ENCODE measurements around the gene SLIRP.

The SLIRP gene

GRCh38 chr14:77717608-77718305 lies 9.9 kb downstream of the SLIRP start:
- POLR2A ChIA-PET: interaction anchor here (0.7 kb wide), 1 partner anchor 27 kb away, joined by 3 read pairs; no protein-coding TSS in a partner anchor
- H3K9me3 ChIP-seq (ENCODE audit: control insufficient read depth, insufficient read depth, low read depth, low read length): no peaks in the 10 kb centered on the region
- no peak overlapping the region for H3K4me3 ChIP-seq (ENCODE audit: low read depth, low read length)
- peaks cover 78 to 96% of the 10 kb centered on the region in 2 experiments for H3K36me3 ChIP-seq (ENCODE audit: control insufficient read depth in 2 of 2, insufficient read depth in 1 of 2, low read length in 2 of 2)
- H3K27ac ChIP-seq (ENCODE audit: extremely low read depth, low read depth, low read length): no peak overlapping the region
- H3K4me1 ChIP-seq (ENCODE audit: control insufficient read depth, insufficient read depth, low read length): no peaks in the 10 kb centered on the region
- CTCF ChIA-PET: interaction anchor here (0.7 to 1.2 kb wide), 2 partner anchors 12 to 18 kb away, joined by 3 to 4 read pairs; no protein-coding TSS in a partner anchor
- TF ChIP-seq ZNF292 (tag by site-specific recombination; IDR thresholded peaks at IDR 0.05; ENCODE audit: borderline replicate concordance, low read depth) (no peak), ZNF239 (tag by site-specific recombination; IDR thresholded peaks at IDR 0.05) (no peak), ZNF658 (tag by site-specific recombination; IDR thresholded peaks at IDR 0.05) (no peak), ZNF623 (tag by site-specific recombination; IDR thresholded peaks at IDR 0.05) (no peak), ZBTB17 (tag by site-specific recombination; IDR thresholded peaks at IDR 0.05) (no peak), IKZF3 (tag by site-specific recombination; IDR thresholded peaks at IDR 0.05) (no peak), ZNF350 (tag by site-specific recombination; IDR thresholded peaks at IDR 0.05) (no peak), ZNF747 (tag by site-specific recombination; IDR thresholded peaks at IDR 0.05) (no peak), PRDM1 (tag by site-specific recombination; IDR thresholded peaks at IDR 0.05) (no peak)

DNA sequence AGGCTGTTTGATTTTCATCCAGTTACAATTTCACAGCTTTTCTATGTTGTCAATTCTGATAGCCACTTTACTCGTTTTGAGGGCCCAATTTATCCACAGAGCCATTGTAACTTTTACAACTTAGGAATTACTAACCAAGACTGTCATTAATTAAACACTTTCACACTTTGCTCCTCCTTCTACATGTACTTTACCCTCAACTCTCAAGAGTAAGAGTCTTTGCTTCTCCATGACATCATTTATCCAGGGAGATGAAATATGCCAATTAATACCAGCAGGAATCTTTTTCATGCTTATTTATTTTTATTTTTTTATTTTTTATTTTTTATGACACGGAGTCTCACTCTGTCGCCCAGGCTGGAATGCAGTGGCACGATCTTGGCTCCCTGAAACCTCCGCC lies 13.5 kb downstream of the SLIRP start:
- no peaks in the 10 kb centered on the region for H3K9me3 ChIP-seq (ENCODE audit: control insufficient read depth, insufficient read depth, low read depth, low read length)
- H3K27ac ChIP-seq (ENCODE audit: extremely low read depth, low read depth, low read length): no peak overlapping the region
- POLR2A ChIA-PET: no interaction called here
- CTCF ChIA-PET: interaction anchor here (1.1 kb wide), 1 partner anchor 13 kb away, joined by 3 read pairs; the partner anchor contains the start of gene SLIRP
- TF ChIP-seq RBAK (tag by site-specific recombination; IDR thresholded peaks at IDR 0.05) (no peak), ZNF670 (tag by site-specific recombination; IDR thresholded peaks at IDR 0.05; ENCODE audit: low read depth) (no peak), ZNF341 (tag by site-specific recombination; IDR thresholded peaks at IDR 0.05; ENCODE audit: low read depth) (no peak), ZBTB48 (tag by site-specific recombination; IDR thresholded peaks at IDR 0.05) (no peak), ZNF174 (tag by site-specific recombination; IDR thresholded peaks at IDR 0.05) (no peak), ZNF175 (tag by site-specific recombination; IDR thresholded peaks at IDR 0.05) (no peak), ZNF394 (tag by site-specific recombination; IDR thresholded peaks at IDR 0.05; ENCODE audit: borderline replicate concordance) (no peak), BCL6B (tag by site-specific recombination; IDR thresholded peaks at IDR 0.05) (no peak), ZNF221 (tag by site-specific recombination; IDR thresholded peaks at IDR 0.05; ENCODE audit: borderline replicate concordance) (no peak), ZNF398 (tag by site-specific recombination; IDR thresholded peaks at IDR 0.05) (no peak), ZNF10 (tag by site-specific recombination; IDR thresholded peaks at IDR 0.05) (no peak), ZNF169 (tag by site-specific recombination; IDR thresholded peaks at IDR 0.05) (no peak), SCRT2 (tag by site-specific recombination; IDR thresholded peaks at IDR 0.05) (no peak), ZNF112 (tag by site-specific recombination; IDR thresholded peaks at IDR 0.05) (no peak), ZNF211 (tag by site-specific recombination; IDR thresholded peaks at IDR 0.05; ENCODE audit: low read depth) (no peak), ZNF600 (tag by site-specific recombination; IDR thresholded peaks at IDR 0.05) (no peak), ZNF585B (tag by site-specific recombination; IDR thresholded peaks at IDR 0.05) (no peak)
- TF ChIP-seq, protein P1, sequence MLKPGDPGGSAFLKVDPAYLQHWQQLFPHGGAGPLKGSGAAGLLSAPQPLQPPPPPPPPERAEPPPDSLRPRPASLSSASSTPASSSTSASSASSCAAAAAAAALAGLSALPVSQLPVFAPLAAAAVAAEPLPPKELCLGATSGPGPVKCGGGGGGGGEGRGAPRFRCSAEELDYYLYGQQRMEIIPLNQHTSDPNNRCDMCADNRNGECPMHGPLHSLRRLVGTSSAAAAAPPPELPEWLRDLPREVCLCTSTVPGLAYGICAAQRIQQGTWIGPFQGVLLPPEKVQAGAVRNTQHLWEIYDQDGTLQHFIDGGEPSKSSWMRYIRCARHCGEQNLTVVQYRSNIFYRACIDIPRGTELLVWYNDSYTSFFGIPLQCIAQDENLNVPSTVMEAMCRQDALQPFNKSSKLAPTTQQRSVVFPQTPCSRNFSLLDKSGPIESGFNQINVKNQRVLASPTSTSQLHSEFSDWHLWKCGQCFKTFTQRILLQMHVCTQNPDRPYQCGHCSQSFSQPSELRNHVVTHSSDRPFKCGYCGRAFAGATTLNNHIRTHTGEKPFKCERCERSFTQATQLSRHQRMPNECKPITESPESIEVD (tag by site-specific recombination; IDR thresholded peaks at IDR 0.05): no peak
- no peaks in the 10 kb centered on the region for H3K4me1 ChIP-seq (ENCODE audit: control insufficient read depth, insufficient read depth, low read length)
- no peak overlapping the region for H3K4me3 ChIP-seq (ENCODE audit: low read depth, low read length)
- peaks cover 85 to 96% of the 10 kb centered on the region in 2 experiments for H3K36me3 ChIP-seq (ENCODE audit: control insufficient read depth in 2 of 2, insufficient read depth in 1 of 2, low read length in 2 of 2)

Measured in HEK293 (cell line).